Activated CD4-positive, alpha-beta T cell treated with anti-CD3 and anti-CD28 coated beads for 4 hours (primary cell): ENCODE measurements around the gene RNF4.

Experiments used
- DNase-seq, 2 donors: peaks; one replicate each; pipeline ENCODE4 v3.0.0-alpha.2; 2020

Gene RNF4

DNA sequence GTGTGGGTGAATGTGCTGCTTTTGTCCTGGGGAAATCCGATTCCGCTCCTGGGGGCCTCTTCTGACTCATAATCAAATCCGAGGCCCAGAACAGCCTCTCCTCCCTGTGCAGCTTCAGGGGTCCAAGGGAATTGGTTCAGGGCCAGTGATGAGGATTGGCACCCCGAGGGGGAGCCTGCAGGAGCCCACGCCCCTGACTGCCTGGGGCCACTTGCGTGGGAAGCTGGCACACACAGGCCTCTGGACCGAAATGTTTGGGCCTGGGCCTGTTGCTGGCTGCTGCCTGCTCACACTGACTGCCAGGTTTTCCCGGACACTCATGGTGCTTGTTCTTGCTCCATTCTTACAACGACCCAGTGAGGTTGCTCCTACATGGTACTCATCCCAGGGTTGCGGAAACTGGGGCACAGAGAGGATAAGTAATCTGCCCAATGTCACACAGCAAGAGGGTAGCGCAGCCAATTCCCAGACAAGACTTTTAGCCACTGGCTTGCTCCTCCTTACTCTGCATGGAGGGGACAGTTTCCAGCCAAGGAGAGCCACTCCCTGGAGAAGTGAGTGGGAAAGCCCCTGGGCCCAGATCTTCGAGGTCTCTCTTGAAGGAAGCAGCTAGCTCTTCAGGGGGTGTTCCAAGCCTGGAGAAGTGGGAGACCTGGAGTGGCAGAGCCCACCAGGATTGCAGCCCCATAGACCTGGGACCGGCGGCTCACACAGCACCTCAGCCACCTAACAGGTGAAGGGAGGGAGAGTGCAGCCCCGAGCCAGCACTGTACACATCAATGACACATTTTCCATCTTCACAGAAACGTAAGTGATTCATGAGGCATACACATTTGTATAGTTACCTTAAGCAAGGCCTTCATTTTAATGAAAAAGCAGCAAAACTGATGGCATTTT, 29.8 kb upstream of the RNF4 start:
- no peak for DNase-seq

DNA sequence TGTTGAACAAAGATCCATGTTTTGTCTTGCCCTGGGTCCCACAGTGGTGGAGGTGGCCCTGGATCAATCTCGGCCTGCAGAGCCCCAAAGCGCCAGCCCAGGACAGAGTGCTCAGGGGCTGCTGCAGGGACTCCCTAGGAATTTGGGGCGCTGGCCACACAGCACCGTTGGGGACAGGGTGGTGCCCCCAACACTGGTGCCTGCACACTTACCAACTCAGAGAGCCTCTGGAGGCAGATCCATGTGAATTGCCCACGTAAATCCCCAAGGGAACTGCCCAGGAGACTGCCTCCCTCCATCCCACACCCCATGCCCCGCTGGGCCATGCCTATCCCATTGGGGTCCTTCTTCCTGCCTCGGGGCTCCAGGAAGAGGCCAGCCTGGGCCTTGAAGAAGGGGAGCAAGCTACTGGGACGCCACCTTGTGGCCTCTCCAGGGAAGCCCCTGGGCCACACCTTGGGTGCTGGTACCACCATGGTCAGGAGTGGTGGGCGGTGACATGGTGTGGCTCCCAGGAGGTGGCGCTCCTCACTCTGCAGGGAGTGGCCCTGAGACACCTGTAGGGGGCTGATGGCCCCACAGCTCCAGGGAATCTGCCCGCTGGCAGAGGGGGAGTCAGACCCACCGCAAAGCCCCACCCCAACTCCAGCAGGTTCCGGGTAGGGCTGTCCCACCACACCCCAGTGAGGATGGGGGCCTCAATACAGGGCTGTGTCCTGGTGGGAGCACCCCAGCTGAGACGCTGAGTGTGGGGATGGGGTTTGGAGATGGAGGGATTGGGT, 27.3 kb upstream of the RNF4 start:
- DNase-seq: peak; percentile 60 to 64

DNA sequence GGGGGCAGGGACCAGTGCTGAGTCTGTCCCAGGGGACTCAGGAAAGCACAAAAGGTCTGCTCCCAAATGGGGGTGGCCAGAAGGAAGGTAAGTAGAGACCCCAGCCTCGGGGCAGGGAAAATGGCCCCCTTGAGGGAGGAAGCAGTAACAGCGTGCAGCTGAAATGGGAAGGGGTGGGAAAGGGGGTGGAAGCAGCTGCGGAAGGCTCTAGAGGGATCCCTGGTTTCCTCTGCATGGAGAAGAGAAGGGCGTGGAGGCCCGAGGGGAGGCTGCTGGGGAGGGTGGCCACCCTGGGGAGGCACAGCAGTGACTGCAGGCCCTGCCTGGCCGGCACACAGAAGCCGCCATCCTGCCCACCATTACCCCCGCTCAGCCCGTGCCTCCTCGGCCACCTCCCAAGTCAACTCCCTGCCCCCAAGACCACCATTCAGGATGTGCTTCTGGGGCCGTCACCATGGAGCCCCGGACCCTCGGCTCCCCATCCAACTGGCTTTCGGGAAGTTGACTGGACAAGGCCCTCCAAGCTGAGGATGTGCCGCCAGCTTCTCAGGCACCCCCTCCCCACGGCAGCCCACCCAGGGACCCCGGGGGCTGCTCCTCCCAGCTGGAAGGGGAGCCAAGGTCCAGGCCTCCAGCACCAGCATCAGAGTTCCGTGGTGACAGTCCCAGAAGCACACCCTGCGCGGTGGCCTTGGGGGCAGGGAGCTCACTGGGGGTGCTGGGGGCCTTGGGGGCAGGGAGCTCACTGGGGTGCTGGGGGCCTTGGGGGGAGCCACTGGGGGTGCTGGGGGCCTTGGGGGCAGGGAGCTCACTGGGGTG, 26.5 kb upstream of the RNF4 start:
- DNase-seq: no peak

DNA sequence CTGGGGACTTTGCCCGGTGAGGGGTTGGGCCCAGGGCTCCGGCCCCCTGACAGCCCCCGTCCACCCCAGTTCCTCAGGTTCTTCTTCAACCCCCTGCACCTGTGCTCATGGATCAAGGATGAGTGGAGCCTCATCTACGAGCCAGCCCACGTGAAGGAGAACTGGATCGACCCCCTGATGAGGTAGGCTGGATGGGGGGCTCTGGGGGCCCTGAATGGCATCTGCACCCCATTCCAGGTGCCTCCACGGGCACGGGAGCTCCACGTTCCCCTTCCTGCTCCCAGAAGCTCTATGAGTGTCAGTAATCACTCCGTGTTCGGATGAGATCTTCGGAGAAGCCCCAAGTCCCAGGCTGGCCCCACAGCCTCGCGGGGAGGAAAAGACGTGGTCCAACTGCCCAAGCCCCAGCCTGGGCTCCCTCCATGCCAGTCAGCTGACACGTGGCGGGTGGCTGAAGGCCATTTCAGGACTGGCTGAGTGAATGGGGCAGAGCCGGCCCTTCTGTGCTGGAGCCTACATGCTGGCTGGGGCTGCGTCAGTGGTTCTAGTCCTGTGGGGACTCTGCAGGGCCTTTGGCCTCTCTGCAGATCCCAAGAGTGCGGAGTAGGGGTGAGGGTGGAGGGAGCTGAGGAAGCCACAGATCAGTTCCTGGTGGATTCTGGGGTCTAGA, 25.7 kb upstream of the RNF4 start:
- no peak for DNase-seq

DNA sequence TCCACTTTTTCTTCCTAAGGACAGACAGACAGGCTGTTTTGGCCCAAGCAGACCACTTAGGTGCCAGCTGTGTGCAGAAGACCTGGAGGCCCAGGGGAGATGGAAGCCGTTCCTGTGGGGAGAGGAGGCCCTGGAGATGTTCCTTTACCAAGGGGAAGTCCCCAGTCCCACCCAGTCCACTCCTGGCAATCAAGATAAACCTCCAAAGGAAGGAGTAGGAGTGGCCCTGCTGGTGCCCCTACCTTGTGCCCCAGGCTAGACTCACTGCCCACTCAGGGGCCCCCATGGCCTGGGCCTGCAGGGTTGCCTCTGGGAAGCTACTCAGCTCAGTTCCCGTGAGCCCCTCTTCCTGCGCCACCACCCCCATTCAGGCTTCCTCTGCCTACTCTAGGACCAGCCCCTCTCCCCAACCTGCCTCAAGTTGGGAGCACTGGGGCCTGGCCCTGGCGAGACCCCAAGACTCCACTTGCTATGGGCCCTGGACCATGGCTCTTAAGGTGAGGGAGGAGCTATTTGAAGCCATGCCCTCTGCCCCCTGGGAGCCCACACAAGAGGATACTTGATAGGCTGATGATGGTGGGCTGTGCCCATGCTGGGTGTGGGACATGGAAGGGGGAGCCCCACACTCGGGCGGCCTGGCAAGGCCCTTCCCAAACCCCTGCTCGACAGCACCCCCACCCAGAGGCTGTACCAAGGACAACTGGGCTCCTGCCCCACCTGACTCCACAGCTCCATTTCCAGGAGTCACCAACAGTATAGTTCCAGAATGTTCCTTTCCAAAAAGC, 24.8 kb upstream of the RNF4 start:
- DNase-seq: no peak

DNA sequence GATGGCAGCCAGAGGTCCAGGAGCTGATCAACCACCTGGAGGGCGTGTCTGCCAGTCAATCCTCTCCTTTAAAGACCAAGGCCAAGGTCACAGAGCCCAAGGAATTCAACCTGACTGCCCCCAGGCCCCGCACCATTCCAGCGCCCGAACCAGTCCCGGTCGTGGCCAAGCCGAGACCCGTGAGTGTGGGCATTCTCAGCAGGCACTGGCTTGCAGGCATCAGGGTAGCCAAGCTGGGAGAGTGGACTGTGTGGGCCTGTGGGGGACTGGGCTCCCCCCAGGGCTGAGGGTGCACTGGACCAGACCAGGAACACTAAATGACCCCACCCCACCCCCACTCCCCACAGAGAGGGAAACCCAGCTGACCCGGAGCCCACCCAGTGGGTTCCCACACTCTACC, 23.8 kb upstream of the RNF4 start:
- no peak for DNase-seq

DNA sequence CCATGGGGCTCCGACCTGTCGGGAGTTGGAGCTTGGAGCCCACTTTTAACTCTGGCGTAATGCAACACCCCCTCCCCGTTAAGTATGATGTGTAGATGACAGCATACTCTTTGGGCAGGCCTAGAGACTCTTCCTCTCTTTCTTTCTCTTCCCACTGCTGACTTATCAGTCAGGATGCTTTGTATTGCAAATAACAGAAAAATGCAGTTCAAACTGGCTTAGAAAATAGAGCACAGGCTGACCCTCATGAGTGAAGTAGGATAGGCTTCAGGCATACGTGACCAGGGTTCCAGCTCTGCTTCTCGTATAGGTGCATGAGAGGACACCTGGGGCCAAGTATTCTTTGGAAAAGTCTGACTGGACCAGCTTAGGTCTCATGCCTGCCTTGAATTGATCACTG, 23.3 kb upstream of the RNF4 start:
- no peak for DNase-seq

DNA sequence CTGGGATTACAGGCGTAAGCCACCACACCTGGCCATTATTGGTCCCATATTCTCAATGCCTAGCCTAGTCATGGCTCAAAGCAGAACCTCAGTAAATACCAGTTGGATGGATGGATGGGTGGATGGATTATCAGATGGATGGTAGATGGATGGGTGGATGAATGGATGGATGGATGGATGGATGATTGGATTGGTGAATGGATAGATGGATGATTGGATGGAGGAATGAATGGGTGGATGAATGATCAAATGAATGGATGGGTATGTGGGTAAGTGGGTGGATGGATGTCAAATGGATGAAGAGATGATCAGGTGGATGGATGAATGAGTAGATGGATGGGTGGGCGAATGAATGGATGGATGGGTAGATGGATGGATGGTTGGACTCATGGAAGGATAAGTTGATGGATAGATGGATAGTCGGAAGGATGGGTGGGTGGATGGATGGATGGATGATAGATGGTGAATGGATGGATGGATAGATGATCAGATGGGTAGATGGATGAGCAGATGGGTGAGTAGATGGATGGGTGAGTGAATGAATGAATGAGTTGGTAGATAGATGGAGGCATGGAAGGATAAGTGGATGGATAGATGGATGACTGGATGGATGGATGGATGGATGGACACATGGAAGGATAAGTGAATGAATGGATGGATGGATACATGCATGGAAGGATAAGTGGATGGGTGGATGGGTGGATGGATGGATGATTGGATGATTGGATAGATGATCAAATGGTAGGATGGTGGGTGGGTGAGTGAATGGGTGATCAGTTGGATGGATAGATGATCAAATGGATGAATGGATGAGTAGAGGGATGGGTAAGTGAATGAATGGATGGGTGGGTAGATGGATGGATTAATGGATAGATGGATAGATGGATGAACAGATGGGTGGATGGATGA, 22.0 kb upstream of the RNF4 start:
- no peak for DNase-seq

DNA sequence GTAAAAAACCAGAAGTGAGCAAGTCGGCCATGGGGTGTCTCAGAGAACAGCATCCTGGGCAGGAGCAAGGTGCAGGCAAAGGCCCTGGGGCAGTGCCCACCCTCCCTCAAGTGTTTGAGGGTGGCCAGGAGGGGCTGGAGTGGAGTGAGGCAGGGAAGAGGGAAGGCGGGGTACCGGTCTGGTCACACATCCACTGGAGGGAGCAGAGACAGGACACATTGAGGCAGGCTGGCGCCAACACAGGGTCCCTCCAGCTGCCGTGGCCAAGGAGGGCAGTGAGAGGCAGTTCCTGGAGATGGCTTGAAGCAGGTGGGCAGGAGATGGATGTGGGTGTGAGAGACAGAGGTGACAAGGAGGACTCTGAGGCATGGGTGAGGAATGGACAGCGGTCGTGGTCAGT, 20.3 kb upstream of the RNF4 start:
- no peak for DNase-seq

DNA sequence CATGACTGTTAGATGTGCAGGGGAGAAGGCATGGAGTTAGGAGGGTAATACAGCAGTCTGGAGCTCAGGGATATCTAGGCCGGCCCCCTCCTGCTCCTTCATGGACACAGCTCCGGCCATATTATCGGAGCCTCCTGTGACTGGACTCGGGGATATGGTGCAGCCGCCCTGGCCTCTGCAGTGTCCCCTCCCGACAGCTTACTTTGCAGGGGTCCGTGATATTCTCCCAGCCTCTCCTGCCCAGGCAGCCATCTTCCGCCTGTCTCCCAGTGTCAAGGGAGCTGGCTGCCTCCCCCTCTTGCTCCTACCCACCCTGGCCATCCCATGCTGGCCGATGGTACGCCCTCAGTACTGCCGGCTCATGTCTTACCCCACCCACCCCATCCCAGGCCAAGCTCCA, 19.9 kb upstream of the RNF4 start:
- DNase-seq: no peak

DNA sequence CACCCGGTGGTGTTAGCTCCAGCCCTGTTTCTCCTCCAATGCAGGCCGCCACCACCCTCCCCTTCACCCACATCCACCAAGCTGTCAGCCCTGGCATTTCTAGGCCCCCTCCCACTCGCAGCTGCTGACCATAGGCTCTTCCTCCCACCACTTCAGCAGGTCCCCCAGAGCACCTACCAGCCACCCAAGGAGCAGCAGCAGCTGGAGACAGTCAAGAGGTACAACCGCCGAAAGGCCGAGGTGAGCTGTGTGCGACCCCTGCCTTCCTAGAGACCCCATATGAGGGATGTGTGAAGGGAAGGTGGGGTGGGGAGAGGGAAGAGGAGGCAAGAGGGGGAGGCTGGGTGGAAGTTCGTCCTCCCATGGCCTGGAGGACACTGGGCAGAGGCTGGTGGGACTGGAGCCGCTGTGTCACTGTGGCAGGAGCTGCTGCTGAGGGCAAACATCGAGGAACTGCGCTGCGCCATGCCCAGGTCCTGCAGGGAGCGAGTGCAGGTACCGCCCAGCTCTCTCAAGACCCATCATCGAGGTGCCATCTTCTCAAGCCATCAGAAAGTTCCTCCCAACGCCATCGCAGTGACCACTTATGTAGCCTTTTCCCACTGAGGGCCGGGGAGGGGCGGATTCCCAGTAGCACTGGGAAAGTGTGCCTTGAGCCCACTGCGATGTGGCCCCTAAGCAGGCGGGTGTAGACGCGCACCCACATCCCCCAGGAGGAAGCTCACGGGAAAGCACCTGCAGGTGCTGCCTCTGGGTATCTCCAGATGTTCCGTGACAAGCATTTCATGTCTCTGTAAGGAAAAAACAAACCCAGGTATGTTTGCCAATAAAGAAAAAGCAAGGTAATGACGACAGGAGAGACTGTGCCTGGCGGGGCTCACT, 19.2 kb upstream of the RNF4 start:
- DNase-seq: no peak

DNA sequence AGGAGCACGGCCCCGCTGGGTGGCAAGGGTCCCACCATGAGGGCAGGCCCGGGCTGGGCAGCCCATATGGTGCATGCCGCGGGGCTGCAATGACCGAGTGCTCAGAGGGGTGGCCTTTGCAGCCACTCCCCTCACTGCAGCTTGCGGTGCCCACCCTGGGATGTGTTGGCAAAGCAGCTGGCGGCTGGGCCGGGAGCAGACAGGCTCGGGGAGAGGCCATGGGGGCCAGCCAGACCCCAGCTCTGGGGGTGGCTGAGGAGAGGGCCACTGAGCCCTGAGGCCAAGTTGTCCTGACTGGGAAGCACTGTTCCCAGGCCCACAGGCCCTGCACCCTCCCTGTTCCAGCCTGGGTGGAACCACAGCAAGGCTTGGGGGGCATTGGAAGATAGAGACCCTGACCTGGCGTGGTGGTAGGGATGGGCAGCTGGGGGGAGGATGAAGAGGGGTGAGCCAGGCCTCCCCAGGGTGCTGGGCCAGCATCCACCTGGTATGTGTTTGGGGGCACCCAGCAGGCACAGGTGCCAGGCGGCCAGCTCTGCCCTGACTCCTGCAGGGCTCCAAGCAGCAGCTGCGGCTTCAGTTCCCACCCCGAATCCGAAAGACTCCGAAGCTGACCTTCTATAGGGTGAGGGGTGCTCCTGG, 18.4 kb upstream of the RNF4 start:
- no peak for DNase-seq

DNA sequence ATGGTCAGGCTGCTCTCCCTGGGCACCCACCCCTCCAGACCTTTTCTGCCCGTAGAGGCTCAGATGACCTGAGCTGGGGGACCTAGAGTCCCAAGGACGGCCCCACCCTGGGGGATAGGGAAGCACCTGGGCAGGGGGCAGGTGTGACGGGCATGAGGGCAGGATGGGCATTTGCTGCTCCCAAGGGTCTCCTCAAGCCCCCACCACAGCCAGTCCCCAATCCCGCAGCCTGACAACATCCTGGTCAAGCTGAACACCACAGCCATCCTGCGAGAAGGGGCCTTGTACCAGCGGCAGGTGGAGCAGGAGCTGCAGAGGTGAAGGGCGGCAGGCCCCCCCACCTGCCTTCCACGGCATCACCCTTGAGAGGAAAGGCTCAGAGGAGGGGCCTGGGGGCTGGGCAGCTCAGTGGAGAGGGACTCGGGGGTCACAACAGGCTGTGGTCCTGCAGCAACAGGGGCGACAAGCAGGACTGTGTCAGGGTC, 17.8 kb upstream of the RNF4 start:
- no peak for DNase-seq

DNA sequence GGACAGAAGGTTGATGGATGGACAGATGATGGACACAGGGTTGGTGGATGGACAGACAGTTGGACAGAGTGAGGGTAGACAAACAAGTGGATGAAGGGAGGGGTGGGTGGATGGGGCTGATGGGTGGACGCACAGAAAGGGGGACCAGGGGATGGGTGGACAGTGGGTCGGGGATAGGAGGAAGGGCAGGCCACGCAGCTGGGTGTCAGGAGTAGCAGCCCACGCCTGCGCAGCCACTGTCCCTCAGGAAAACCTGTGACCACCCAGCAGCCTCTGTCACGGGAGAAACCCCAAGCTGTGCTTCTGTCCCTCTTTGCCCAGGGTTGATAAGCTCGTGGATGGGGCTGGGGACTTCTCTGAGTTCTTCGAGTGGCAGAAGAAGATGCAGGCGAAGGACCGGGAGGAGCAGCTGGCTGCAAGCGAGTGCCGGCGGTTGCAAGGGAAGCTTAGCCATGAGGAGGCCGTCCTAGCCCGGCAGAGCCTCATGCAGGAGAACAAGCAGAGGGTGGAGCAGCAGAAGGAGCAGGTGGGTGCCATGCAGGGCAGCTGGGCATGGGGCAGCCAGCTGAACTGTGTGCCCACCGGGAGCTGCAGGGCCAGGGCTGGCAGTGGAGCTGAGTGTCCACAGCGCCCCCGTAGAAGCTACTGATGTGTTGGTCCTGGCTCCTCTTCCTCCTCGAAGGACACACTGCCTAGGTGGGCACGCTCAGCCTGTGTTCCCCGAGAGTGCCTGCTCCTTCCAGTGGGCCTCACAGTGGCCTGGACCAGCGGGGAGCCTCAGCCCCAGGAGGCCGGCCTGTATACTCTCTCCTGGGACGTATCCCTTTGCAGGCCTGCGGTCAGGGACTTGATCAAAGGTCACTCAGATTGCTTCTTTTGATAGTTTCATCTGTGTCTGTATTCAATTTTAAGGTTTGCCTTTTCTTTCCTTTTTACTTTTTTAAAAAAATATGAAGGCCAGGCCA, 16.8 kb upstream of the RNF4 start:
- no peak for DNase-seq

DNA sequence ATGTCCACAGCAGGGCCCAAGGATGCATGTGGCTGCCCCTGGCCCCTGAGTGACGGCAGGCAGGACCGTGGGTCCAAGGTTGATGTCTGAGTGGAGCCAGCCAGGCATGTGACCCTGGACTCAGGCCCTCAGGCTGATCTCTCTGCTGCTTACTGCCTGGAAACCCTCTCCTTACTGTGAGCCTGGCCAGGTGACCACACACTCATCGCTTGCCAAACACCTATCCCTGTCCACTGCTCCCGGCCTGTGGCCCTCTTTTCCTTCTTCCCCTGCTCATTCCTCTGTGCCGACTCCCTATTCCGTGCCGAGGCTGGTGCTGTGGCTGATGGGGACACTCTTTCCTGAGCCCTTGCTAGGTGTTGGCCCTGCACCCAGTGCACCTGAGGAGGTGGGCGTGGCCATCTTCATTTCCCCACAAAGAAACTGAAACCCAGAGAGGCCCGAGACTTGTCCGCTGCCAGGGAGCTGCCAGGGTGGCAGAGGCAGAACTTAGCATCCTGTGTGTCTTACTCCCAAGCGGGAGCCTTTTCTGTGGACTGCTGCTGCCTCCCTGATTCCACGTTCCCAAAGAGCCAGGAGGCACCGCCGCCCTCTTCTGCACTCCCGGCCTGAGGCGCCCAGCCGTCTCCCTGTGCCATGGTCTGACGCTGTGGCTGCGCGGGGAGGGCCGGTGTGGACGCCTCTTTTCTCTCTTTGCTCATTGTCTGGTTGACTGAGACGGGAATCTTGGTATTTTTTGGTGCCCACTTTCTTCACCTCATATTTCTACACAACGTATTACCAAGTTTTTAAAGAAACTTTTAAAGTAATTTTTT, 11.2 kb upstream of the RNF4 start:
- DNase-seq: no peak

DNA sequence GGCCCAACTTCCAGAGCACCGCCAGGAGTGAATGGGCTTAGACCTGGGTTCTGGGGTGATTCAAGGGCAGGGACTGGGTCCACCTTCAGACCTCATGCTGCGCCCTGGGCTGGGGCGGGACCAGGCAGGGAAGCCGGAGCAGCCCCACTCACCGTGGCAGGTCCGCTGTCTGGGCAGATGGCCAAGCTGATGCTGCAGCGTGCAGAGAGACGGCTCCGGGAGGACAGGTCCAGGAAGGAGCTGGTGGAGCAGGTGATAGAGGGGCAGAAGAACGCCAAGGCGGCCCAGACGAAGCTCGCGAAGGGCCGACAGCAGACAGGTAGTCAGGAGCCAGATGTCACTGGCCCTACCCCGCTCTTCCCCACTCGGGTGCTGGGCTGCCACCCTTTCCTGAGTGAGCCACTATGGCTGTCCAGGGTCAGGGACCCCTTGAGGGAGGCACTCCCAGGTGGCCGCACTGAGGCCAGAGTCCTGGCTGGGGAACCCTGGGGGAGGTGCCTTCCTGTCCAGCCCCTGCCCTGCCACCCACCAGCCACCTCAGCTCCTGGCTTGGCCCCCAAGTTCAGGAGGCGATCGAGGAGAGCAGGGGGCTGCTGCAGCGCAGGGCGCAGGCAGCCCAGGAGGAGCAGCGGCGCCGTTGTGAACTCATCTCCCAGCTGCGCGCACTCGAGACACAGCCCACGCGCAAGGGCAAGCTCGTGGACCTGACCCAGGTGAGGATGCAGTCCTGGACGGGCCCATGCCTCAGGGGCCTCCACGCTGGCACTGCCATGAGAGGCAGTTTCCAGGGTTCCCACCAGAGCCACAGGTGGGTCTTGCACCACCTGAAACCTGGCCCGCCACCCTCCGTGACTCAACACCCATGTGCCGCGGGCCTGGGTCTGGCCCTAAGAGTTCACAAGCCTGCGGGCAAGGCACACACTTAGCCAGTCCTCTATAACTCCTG, 10.1 kb upstream of the RNF4 start:
- no peak for DNase-seq
